NB4 (cell line): ENCODE data around the gene STON1.

Source experiments
- DNase-seq: peaks from one replicate; pipeline ENCODE4 v3.0.0; 2010; ENCODE audit warnings: low read depth
- H3K4me3 ChIP-seq: one replicate; pipeline ENCODE4 v1.5.1; 2011; ENCODE audit warnings: mild to moderate bottlenecking, low read depth, low read length, moderate library complexity
- CTCF ChIP-seq: IDR thresholded peaks from one replicate; pipeline ENCODE4 v1.5.1; 2012; ENCODE audit warnings: low read depth, low read length
- MAX ChIP-seq: IDR thresholded peaks from 2 replicates; pipeline ENCODE4 v1.6.1; 2011; ENCODE audit warnings: low read depth, low read length
- MYC ChIP-seq: IDR thresholded peaks from 2 replicates; pipeline ENCODE4 v1.6.1; 2011; ENCODE audit warnings: low read depth, low read length
- POLR2A ChIP-seq: IDR thresholded peaks from 2 replicates; pipeline ENCODE4 v1.6.1; 2011; ENCODE audit warnings: mild to moderate bottlenecking; ENCODE audit not compliant: insufficient read length; ENCODE audit errors: extremely low read depth

The STON1 gene

GRCh38 chr2:48583961-48584360 is 54.0 kb downstream of the STON1 start:
- no peak for TF ChIP-seq CTCF
- TF ChIP-seq MAX, result no peak
- no peak for TF ChIP-seq POLR2A
- TF ChIP-seq MYC, result no peak
- DNase-seq, result no peak
- H3K4me3 ChIP-seq, result no peak overlapping the region

- no peak overlapping the region for H3K4me3 ChIP-seq
- no peak for TF ChIP-seq MAX
- no peak for TF ChIP-seq MYC
- TF ChIP-seq POLR2A, result no peak
- TF ChIP-seq CTCF, result no peak
- DNase-seq, result no peak
Observed at GRCh38 chr2:48584551-48584950, 54.6 kb downstream of the STON1 start.

- no peak for DNase-seq
- TF ChIP-seq MAX, result no peak
- TF ChIP-seq MYC, result no peak
- TF ChIP-seq POLR2A, result no peak
- no peak for TF ChIP-seq CTCF
- no peak overlapping the region for H3K4me3 ChIP-seq
Observed at GRCh38 chr2:48586433-48586832, 56.5 kb downstream of the STON1 start.

- TF ChIP-seq POLR2A (no peak), CTCF (no peak), MAX (no peak), MYC (no peak)
- no peak overlapping the region for H3K4me3 ChIP-seq
- DNase-seq, result no peak
Observed at GRCh38 chr2:48587560-48587959, 57.6 kb downstream of the STON1 start.

- DNase-seq, result no peak
- TF ChIP-seq POLR2A (no peak), MYC (no peak), MAX (no peak), CTCF (no peak)
- H3K4me3 ChIP-seq, result no peak overlapping the region
Observed at GRCh38 chr2:48587961-48588360, 58.0 kb downstream of the STON1 start.

GRCh38 chr2:48588745-48589144 is 58.8 kb downstream of the STON1 start:
- no peak overlapping the region for H3K4me3 ChIP-seq
- DNase-seq, result no peak
- no peak for TF ChIP-seq MYC
- TF ChIP-seq MAX, result no peak
- no peak for TF ChIP-seq POLR2A
- TF ChIP-seq CTCF, result no peak
